ENCODE results near the gene THTPA.

Gene THTPA

GRCh38 chr14:23567186-23568020, 11.3 kb downstream of the THTPA start, which contains the start of gene AP1G2:
TSS of gene AP1G2 (minus strand) at chr14:23567791. CDS start at chr14:23567314, 477 bp downstream.
- peak; percentile 85 for DNase-seq (ENCODE audit: low read depth)

DNA sequence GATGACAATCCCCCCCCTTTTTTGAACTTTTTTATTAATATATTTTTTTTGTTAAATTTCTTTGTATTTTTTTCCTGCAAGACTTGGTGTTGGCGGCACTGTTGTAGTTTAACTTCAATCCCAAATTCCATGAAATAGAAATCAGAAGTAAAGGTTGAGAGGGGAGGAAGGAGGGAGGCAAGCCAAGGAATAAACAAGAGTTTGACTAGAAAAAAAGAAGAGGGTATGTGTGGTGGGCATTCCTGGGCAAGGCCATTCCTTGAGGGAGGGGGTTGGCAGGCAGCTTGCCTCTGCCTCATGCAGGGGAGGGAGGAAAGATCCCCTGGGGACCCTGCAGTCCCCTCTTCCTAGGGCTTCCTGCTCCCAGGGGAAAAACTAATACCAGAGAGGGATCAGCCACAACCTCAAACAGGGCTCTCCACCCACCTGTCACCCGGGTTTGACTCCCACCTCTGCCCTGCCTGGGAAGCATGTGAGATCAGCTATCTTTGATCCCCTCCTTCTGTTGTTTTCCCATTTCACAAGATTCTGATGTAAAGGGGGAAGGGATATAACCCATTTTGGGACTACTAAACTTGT, 12.0 kb downstream of the THTPA start:
- no peak for DNase-seq (ENCODE audit: low read depth)

GRCh38 chr14:23568600-23569331, 12.7 kb downstream of the THTPA start:
- DNase-seq (ENCODE audit: low read depth) = no peak

DNA sequence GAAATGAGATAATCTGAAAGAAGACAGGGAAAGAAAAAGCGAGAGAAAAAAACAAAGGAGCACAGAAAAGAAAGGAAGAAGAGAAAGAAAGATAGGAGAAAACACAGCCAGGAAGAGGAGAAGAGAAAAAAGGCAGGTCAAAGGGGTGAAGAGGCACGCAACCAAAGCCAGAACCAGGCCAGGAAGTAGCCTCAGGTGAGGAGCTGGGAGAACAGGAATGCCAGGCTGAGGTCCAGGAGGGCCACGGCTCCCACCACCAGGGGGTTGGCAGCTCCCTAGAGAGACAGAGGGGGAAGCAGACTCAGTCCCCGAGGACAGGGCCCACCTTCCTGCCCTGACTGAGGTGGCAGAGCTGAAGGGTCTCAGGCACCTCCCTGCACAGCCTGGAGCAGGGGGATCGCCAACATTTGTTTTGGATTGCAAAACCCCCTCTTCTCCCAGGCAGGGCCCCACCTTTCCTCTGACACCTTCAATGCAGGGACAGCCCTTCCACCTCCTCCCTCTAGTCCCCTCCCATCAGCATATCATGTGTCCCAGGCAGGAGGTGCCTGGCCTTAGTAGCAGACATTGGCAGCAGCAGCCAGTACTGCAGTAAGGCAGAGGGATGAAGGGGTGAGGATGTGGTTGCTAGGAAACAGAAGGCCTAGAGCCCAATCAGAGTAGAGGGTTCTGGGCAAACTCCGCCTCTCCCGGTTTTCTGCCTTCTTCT, 13.5 kb downstream of the THTPA start:
- DNase-seq (ENCODE audit: low read depth) = no peak

DNA sequence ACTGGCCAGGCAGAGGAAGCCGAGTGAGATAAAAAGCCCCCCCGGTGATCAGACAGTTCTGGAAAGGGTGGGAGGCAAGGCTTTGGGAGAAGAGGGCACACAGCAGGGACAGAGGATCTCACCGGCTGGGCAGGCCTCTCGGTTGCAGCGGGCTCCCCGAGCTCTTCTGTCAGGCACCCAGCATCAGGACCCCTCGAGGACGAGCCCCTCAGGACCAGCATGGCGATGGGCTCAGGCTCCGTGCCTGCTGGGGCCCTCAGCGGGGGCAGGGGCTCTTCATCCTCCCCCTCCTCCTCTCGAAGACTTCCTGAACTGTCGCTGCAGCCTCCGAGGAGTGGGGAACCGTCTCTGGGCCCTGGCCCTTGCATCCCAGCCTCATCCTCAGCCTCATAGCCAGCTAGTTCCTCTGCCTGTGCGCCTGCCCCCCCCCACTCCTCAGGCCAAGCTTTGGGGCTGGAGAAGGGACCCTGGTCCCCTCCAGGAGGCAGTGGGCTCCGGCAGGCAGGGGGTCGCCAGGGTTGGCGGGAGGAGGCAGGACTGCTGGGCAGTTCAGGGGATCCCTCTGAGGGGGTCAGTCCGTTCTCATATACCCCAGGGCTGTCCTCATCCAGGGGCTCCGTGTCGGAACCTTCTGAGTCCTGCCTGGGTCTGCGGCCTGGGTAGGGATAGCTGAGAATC, 14.9 kb downstream of the THTPA start:
- DNase-seq (ENCODE audit: low read depth) = no peak

GRCh38 chr14:23571701-23572523, 15.8 kb downstream of the THTPA start:
- no peak for DNase-seq (ENCODE audit: low read depth)

DNA sequence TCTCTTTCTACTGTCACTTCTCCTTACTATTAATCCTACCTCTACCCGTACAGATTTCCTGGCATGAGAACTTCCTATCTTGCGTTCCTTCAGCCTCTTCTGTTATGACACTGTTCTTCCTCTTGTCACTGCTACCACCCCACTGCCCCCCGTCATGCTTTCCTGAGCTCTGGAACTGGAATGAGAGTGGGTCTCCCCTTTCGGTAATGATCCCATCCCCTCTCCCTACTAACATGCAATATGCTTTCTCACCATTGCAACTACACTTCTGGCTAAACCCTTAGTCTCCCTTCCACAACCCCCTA, 16.4 kb downstream of the THTPA start:
- no peak for DNase-seq (ENCODE audit: low read depth)

DNA sequence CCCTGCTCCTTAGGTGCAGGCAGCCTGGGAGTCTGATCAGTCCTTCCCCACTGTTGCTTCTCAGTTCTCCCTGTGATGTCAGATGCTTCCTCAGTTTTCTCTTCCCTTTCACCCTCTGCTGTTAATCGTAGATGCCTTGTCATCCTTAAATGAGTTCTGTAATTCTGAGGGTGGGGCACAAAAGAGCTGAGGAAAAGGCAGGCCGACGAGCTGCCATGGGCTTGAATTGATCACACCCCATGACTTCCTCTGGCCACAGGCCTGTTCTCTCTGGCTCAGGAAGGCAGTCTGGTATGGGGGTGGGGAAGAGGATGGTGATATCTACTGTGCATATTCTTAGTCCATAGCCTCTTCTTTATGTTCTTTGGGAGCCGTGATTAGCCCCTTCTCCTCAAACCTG, 16.8 kb downstream of the THTPA start:
- DNase-seq (ENCODE audit: low read depth) = no peak

- DNase-seq (ENCODE audit: low read depth) = no peak
Measured at GRCh38 chr14:23573384-23574015, 17.4 kb downstream of the THTPA start.

DNA sequence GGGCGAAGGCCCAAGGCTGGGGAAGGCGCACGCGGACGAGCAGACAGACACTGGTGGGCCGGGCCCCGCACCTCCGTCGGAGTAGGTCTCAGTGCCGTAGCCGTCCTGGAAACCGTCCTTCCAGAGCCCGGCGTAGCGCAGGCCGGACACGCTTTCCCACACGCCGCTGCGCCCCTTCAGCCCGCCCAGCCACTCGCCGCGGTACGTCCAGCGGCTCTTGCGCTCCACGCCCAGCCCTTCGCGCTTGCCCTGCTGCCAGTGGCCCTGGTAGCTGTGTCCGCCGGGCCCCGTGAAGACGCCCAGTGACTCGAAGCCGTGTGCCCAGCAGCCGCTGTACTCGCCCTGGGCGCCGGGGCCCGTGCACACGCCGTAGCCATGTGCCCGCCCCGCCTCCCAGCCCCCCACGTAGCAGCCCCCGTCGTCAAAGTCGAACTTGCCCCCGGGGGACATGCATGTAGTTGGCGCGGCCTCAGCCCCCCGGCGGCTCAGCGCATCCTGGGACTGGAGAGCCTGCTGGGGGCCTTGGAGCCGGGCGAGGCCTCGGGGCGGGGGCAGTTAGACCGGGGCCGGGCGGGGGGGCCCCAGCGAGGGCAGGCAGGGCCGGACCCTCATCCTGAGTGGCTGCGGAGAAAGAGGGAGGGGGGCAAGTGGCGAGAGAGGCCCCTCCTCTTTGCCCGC, 21.1 kb downstream of the THTPA start:
- DNase-seq (ENCODE audit: low read depth) = no peak

DNA sequence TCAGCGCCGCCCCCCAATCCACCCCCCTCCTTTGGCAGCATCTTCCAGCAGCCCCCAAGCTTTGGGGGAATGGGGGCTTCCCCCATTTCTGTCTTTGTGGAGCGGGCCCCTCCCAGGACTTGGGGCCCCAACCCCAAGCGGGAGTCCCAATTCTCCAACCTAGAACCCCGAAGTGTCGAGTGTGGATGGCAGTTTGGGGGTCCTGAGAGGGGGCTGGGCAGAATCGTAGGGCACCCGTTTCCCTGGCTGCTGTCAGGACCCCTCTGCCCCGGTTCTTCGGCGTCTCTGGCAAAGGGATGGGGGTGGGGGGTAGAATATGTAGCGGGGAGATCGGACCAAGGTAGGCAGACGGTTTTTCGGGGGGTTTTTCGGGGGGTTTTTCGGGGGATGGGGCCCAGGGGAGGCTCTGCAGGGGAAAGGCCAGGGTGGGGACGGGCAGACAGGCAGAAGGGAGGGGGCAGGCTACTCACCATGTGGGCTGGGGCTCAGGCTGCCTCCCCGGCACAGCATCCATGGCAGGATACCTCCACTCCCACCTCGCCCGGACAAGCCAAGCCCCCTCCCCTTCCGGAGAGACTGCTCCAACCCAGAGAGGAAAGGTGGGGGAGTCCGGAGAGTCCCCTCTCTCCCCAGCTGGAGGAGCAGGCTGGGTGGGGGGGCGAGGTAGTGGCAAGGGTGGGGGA, 21.8 kb downstream of the THTPA start:
- DNase-seq (ENCODE audit: low read depth) = no peak

DNA sequence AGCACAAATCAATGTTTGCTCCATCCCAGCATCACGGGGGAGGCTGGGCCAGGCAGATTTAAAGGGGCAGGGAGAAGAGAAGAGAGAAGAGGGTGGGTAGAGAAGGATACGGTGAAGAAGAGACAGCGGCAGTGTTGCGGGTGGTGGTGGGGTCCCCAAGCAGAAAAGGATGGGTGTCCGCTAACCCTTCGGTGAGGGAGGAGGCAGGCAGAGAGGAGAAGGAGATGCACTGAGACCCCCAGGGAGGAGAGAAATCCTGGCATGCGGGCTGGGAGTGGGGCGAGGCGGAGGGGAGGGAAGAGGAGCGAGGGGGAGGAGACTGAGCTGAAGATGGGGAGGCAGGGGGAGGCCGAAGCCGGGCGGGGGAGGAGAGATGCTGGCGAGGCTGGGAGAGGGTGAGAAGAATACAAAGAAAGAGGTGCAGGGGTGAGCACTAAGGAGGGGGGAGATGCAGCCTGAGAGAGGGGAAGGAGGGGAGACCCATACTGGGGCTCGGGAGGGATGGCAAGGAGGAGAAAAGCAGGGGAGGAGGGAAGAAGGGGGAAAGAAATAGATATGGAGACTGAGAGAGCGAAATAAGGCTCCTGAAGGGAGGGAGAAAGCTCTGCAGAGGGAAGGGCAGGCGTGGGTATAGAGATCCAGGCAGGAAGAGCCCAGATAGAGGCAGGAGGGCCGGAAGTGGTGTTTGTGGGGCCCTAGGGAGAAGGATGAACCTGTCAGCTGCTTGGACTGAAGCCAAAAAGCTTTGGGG, 22.7 kb downstream of the THTPA start, which contains the start of gene JPH4:
Gene JPH4 (minus strand): TSS at position 231 of the 751 bp plus-strand sequence. CDS start 1,337 bp downstream, outside the sequence.
- DNase-seq (ENCODE audit: low read depth) = no peak

GRCh38 chr14:23579311-23579630, 23.2 kb downstream of the THTPA start:
- DNase-seq (ENCODE audit: low read depth) = no peak

- no peak for DNase-seq (ENCODE audit: low read depth)
Measured at GRCh38 chr14:23579739-23580138, 23.7 kb downstream of the THTPA start.

- DNase-seq (ENCODE audit: low read depth) = no peak
Measured at GRCh38 chr14:23580152-23580926, 24.3 kb downstream of the THTPA start.

GRCh38 chr14:23580948-23581281, 24.8 kb downstream of the THTPA start:
- no peak for DNase-seq (ENCODE audit: low read depth)

DNA sequence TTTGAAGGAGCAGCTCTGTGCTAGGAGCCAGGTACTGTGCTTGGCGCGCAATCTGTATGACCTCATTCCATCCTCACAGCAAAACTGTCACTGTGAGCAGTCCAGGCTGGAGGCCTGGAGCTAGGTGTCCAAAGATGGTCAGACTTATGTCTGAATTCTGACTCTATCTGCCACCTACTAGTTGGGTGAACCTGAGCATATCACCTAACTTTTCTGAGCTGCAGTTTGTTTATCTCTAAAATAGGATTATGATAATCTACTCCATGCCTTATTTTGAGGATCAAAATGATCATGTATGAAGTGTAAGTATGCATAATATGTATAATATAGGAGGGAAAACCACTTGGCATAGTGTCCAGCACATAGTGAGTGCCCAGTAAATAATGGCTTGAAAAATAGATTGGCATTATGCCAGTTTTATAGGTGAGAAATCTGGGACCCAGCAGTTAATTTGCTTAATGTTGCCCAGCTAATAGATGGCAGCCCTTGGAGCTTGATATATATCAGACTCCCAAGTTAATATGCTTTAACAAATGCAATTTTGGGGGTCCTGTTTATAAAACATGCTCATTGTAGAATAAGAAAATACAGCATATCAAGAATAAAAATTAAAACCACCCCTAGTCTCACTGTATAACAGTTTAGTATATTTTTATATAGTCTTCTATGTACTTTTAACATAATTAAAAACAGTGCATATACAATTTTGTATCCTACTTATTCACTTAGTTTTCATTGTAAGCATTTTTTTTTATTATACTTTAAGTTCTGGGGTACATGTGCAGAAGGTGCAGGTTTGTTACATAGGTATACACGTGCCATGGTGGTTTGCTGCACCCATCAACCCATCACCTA, 27.1 kb downstream of the THTPA start:
- no peak for DNase-seq (ENCODE audit: low read depth)

All from amniotic epithelial cell (primary cell).